ENCODE measurements around the gene B9D1. TPM values are rescaled to one million over a fixed set of nuclear protein-coding genes. Genes with fewer than 3 reads are reported as not detected.

Gene B9D1
- total and polyA plus RNA-seq, 2 of the 13 experiments (the other 11 are each of a cell fraction or from before 2014, with no cell fraction given): 27.7 to 31.1 TPM

DNA sequence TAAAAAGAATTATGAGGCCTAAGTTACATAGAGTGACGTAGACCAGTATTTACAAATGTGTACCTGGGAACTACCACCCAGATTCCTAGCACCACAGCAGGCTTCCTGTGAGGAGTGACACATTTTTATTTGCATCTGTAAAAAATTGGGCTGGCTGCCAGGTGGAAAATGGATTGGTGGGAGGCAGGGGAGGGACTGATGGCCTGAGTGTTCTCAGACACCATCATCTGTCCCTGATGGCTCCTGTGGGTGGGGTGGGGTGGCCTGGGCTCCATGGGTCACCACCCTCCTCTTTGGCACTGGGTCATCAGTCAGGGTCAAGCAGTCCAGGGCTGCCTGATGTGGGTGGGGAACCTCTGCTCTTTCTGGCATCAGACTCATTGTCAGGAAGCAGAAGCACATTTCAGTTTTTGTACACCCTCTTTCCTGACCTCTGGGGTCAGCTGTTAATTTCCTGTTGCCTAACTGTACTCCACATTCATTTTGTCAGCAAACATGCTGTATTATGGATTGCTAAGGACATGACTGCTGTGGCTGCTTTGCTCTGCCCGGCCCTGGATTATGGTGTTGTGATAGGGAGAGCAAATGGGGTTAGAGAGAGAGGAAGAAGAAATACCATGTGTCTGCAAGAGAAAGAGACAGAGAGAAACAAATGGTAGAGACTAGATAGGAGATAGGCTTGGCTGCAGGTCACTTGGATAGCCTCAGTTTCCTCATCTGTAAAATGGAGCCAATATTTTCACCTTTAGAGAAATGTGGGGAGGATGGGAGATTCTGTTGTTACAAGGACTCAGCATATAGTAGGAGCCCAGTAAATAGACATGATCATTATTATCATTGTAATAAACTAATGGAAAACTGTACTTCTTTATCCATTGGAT lies 36.0 kb upstream of the B9D1 start:
- POLR2A ChIA-PET: no interaction called here
- CTCF ChIA-PET (ENCODE audit: low intra/inter-chr PET ratio, low total read pairs): no interaction called here
- no peak overlapping the region for H3K27ac ChIP-seq (ENCODE audit: extremely low read length, insufficient read depth, low read length)
- H3K79me2 ChIP-seq (ENCODE audit: insufficient read depth, low read length): no peaks in the 10 kb centered on the region
- BruUV-seq (replicated peaks): no TSS peak
- H3K36me3 ChIP-seq (replicated peaks in 1 of 2; ENCODE audit: control insufficient read depth in 1 of 2, insufficient read depth in 2 of 2, low read length in 2 of 2): no peaks in the 10 kb centered on the region
- in situ Hi-C loops (cut with HindIII; ENCODE audit: extremely low pct_ligation_motif_present, low pct_unique_long_range_greater_than_20kb): no loop called here
- WGBS (ENCODE audit: low lambda C conversion rate): 2% methylated on average over 2 of the region's 2 CpGs
- no peaks in the 10 kb centered on the region for H3K9me3 ChIP-seq (ENCODE audit: low read length)
- no peak overlapping the region for H3K4me3 ChIP-seq (replicated peaks in 1 of 3; ENCODE audit: insufficient read depth in 1 of 3, low read depth in 2 of 3, low read length in 3 of 3)
- TF ChIP-seq ZNF567 (CRISPR knock-in tag; IDR thresholded peaks at IDR 0.05; ENCODE audit: borderline replicate concordance) (no peak), CREB1 (IDR thresholded peaks at IDR 0.05) (0 out of 2 replicates have a peak, but pooled peaks have one; percentile 21), CREB1 (CRISPR knock-in tag; IDR thresholded peaks at IDR 0.05) (no peak), LCORL (IDR thresholded peaks at IDR 0.05) (no peak), LCORL (CRISPR knock-in tag; IDR thresholded peaks at IDR 0.05) (peak; percentile 40; the same call in 1 of the 2 replicates), ETV5 (CRISPR knock-in tag; IDR thresholded peaks at IDR 0.05; ENCODE audit: borderline replicate concordance) (peak; percentile 38; the same call in 1 of the 2 replicates), ZNF629 (CRISPR knock-in tag; conservative IDR thresholded peaks at IDR 0.05) (peak; percentile 78), MIXL1 (CRISPR knock-in tag; IDR thresholded peaks at IDR 0.05) (0 out of 2 replicates have a peak, but pooled peaks have one; percentile 24), ZNF780A (CRISPR knock-in tag; IDR thresholded peaks at IDR 0.05) (no peak), NR2F6 (IDR thresholded peaks at IDR 0.05) (peak; percentile 29), NR2F6 (CRISPR knock-in tag; IDR thresholded peaks at IDR 0.05) (peak; percentile 54; the same call in 1 of the 2 replicates), ZNF746 (CRISPR knock-in tag; IDR thresholded peaks at IDR 0.05) (no peak), SALL1 (CRISPR knock-in tag; IDR thresholded peaks at IDR 0.05) (peak; percentile 40; the same call in 1 of the 2 replicates)
- peak overlapping the region; percentile 25; the same call in 1 of the 2 replicates for H3K4me2 ChIP-seq (ENCODE audit: low read depth, low read length)
- ATAC-seq: peak; percentile 65
- no peaks in the 10 kb centered on the region for H3K27me3 ChIP-seq (ENCODE audit: control insufficient read depth in 1 of 2, insufficient read depth in 2 of 2, low read length in 2 of 2)
- no peak overlapping the region for H3K9ac ChIP-seq (ENCODE audit: insufficient read depth, low read depth, low read length)
- intact Hi-C loops (cut with micrococcal nuclease; ENCODE audit: unreplicated experiment): no loop called here
- H2AFZ ChIP-seq (ENCODE audit: low read length): no peak overlapping the region
- no peak for FAIRE-seq
- H4K20me1 ChIP-seq (ENCODE audit: insufficient read depth, low read length): no peaks in the 10 kb centered on the region
- peaks cover 20% of the 10 kb centered on the region for H3K4me1 ChIP-seq (ENCODE audit: insufficient read depth, low read length)
- no peak for DNase-seq (ENCODE audit: low spot score)
